Sigmoid colon (tissue), 3 donors: ENCODE measurements around the gene STAT1.

Source experiments
- CTCF ChIP-seq, 4 experiments: fragments of 450-650 bp in 3 of 4; fragments of 200-600 bp in 1 of 4; IDR thresholded peaks; one replicate each; pipeline ENCODE4 v1.5.1; 2016 to 2019; ENCODE audit warnings: antibody characterized with exemption in 4 of 4, mild to moderate bottlenecking in 3 of 4, moderate library complexity in 2 of 4
- POLR2A ChIP-seq, 2 donors: fragments of 450-650 bp; IDR thresholded peaks; one replicate each; pipeline ENCODE4 v1.6.1; 2016; ENCODE audit warnings: antibody characterized with exemption in 2 of 2, mild to moderate bottlenecking in 2 of 2, moderate library complexity in 2 of 2

GRCh38 chr2:190976521-190976920 lies 37.5 kb downstream of the STAT1 start:
- TF ChIP-seq POLR2A (IDR thresholded peaks at IDR 0.05) (no peak), CTCF (IDR thresholded peaks at IDR 0.05) (no peak)
